IMR-90 (cell line): ENCODE data around the gene ELP4. TPM values are rescaled to one million over a fixed set of nuclear protein-coding genes. Genes with fewer than 3 reads are reported as not detected.

Source experiments
- ATAC-seq: fragments of 200-7000 bp; cut with Tn5 transposase; 2 replicates; pipeline ENCODE4 v1.9.1; 2020; ENCODE audit warnings: low read depth, mild to moderate bottlenecking, moderate library complexity
- BruUV-seq: library from RNA; stranded (reverse); fragments of 400-500 nt; replicated peaks from 2 replicates; lab custom pipeline; 2021; lab: Mats Ljungman, UMichigan
- CTCF ChIA-PET: fragments of 300-600 bp; formaldehyde crosslinking; extraction: SDS; loops from one replicate; lab custom pipeline; 2021; ENCODE audit warnings: antibody characterized with exemption; lab: Yijun Ruan, JAX
- POLR2A ChIA-PET: fragments of 300-600 bp; sonication (Branson Sonifier 250); formaldehyde crosslinking; loops from one replicate; lab custom pipeline; 2022; ENCODE audit warnings: antibody characterized with exemption; ENCODE audit not compliant: unreplicated experiment; lab: Charles Lee
- DNase-seq: peaks from one replicate; pipeline ENCODE4 v3.0.0; 2013
- H2AFZ ChIP-seq: replicated peaks from 2 replicates; pipeline ENCODE3; 2013; ENCODE audit warnings: low read length, mild to moderate bottlenecking; ENCODE audit not compliant: poor library complexity
- H2AK5ac ChIP-seq: 2 replicates; pipeline ENCODE4 v1.6.1; 2013; ENCODE audit warnings: low read depth, low read length, inconsistent platforms
- H2AK9ac ChIP-seq: replicated peaks from 2 replicates; pipeline ENCODE3; 2013; ENCODE audit warnings: mild to moderate bottlenecking, low read depth, low read length, moderate library complexity; ENCODE audit not compliant: poor library complexity
- H2BK120ac ChIP-seq: 2 replicates; pipeline ENCODE4 v1.6.1; 2013; ENCODE audit warnings: low read depth, low read length, inconsistent platforms
- H2BK15ac ChIP-seq: 3 replicates; pipeline ENCODE4 v1.6.1; 2013; ENCODE audit warnings: low read depth, low read length, inconsistent platforms
- H2BK20ac ChIP-seq: 2 replicates; pipeline ENCODE4 v1.6.1; 2013; ENCODE audit warnings: low read depth, mild to moderate bottlenecking, inconsistent platforms, low read length, moderate library complexity
- H2BK5ac ChIP-seq: 2 replicates; pipeline ENCODE4 v1.6.1; 2013; ENCODE audit warnings: mild to moderate bottlenecking, low read depth, low read length, inconsistent platforms; ENCODE audit not compliant: poor library complexity, severe bottlenecking
- H3K14ac ChIP-seq: replicated peaks from 2 replicates; pipeline ENCODE4 v1.6.1; 2013; ENCODE audit warnings: low read depth, low read length, inconsistent platforms
- H3K18ac ChIP-seq: 2 replicates; pipeline ENCODE4 v1.6.1; 2013; ENCODE audit warnings: low read depth, low read length, control low read depth
- H3K23ac ChIP-seq: 2 replicates; pipeline ENCODE4 v1.6.1; 2013; ENCODE audit warnings: low read depth, low read length, inconsistent platforms
- H3K27ac ChIP-seq: 2 replicates; pipeline ENCODE4 v1.5.1; 2013; ENCODE audit warnings: mild to moderate bottlenecking, control low read depth, low read length; ENCODE audit not compliant: insufficient read depth
- H3K27me3 ChIP-seq: 2 replicates; pipeline ENCODE4 v1.6.1; 2013; ENCODE audit warnings: low read length; ENCODE audit not compliant: control insufficient read depth, insufficient read depth
- H3K36me3 ChIP-seq: 2 replicates; pipeline ENCODE4 v1.6.1; 2013; ENCODE audit warnings: low read length, mixed read lengths; ENCODE audit not compliant: control insufficient read depth, insufficient read depth
- H3K4ac ChIP-seq: 2 replicates; pipeline ENCODE4 v1.6.1; 2013; ENCODE audit warnings: low read depth, low read length, inconsistent platforms
- H3K4me1 ChIP-seq: 2 replicates; pipeline ENCODE4 v1.6.1; 2013; ENCODE audit warnings: low read length, mixed read lengths; ENCODE audit not compliant: control insufficient read depth, insufficient read depth
- H3K4me2 ChIP-seq: 2 replicates; pipeline ENCODE4 v1.6.1; 2013; ENCODE audit warnings: low read depth, mild to moderate bottlenecking, control low read depth, low read length, moderate library complexity
- H3K4me3 ChIP-seq: 2 replicates; pipeline ENCODE4 v1.5.1; 2013; ENCODE audit warnings: low read depth, mild to moderate bottlenecking, control low read depth, low read length, moderate library complexity; ENCODE audit not compliant: insufficient read depth
- H3K56ac ChIP-seq: 2 replicates; pipeline ENCODE4 v1.6.1; 2013; ENCODE audit warnings: low read length, inconsistent platforms; ENCODE audit not compliant: insufficient read depth; ENCODE audit errors: extremely low read depth
- H3K79me1 ChIP-seq, 2 experiments: 2 replicates each; pipeline ENCODE4 v1.6.1; 2013; ENCODE audit warnings: low read length in 2 of 2, inconsistent platforms in 1 of 2, low read depth in 1 of 2
- H3K9ac ChIP-seq: 2 replicates; pipeline ENCODE4 v1.6.1; 2013; ENCODE audit warnings: low read depth, low read length, control low read depth
- H3K9me1 ChIP-seq: 2 replicates; pipeline ENCODE4 v1.6.1; 2013; ENCODE audit warnings: low read length, inconsistent platforms; ENCODE audit not compliant: insufficient read depth
- H3K9me3 ChIP-seq: 2 replicates; pipeline ENCODE4 v1.6.1; 2013; ENCODE audit warnings: low read length; ENCODE audit not compliant: control insufficient read depth, insufficient read depth
- H4K20me1 ChIP-seq: 2 replicates; pipeline ENCODE4 v1.6.1; 2013; ENCODE audit warnings: low read length, inconsistent platforms; ENCODE audit not compliant: insufficient read depth
- H4K5ac ChIP-seq: 2 replicates; pipeline ENCODE4 v1.6.1; 2013; ENCODE audit warnings: mild to moderate bottlenecking, low read depth, low read length, control low read depth
- H4K8ac ChIP-seq, 2 experiments: 2 replicates each; pipeline ENCODE4 v1.6.1; 2013; ENCODE audit warnings: low read depth in 2 of 2, low read length in 2 of 2, control low read depth in 1 of 2, inconsistent platforms in 1 of 2
- H4K91ac ChIP-seq: 2 replicates; pipeline ENCODE4 v1.6.1; 2013; ENCODE audit warnings: low read depth, low read length, inconsistent platforms; ENCODE audit not compliant: insufficient read depth
- BHLHE40 ChIP-seq: fragments of 150-350 bp; IDR thresholded peaks from 2 replicates; pipeline ENCODE4 v1.6.1; 2016; ENCODE audit warnings: mild to moderate bottlenecking, low read depth, low read length
- CEBPB ChIP-seq: IDR thresholded peaks from 2 replicates; pipeline ENCODE4 v1.6.1; 2012; ENCODE audit warnings: low read depth, low read length, improper control_type of control experiment
- CHD1 ChIP-seq: IDR thresholded peaks from 2 replicates; pipeline ENCODE4 v1.6.1; 2012; ENCODE audit warnings: low read depth, low read length, improper control_type of control experiment
- FOS ChIP-seq: fragments of 150-350 bp; IDR thresholded peaks from 2 replicates; pipeline ENCODE4 v1.6.1; 2016; ENCODE audit warnings: low read depth, low read length
- MAFK ChIP-seq: IDR thresholded peaks from 2 replicates; pipeline ENCODE4 v1.6.1; 2012; ENCODE audit warnings: low read depth, low read length, improper control_type of control experiment
- MAZ ChIP-seq: IDR thresholded peaks from 2 replicates; pipeline ENCODE4 v1.6.1; 2012; ENCODE audit warnings: low read depth, mild to moderate bottlenecking, low read length, improper control_type of control experiment, moderate library complexity, borderline replicate concordance
- MXI1 ChIP-seq: IDR thresholded peaks from 2 replicates; pipeline ENCODE4 v1.6.1; 2012; ENCODE audit warnings: low read depth, mild to moderate bottlenecking, low read length, moderate library complexity, borderline replicate concordance
- NFE2L2 ChIP-seq: fragments of 150-350 bp; IDR thresholded peaks from 2 replicates; pipeline ENCODE4 v1.6.1; 2016; ENCODE audit warnings: low read depth, mild to moderate bottlenecking, low read length
- RAD21 ChIP-seq: IDR thresholded peaks from 2 replicates; pipeline ENCODE4 v1.6.1; 2012; ENCODE audit warnings: low read length, improper control_type of control experiment
- RCOR1 ChIP-seq: IDR thresholded peaks from 2 replicates; pipeline ENCODE4 v1.6.1; 2012; ENCODE audit warnings: mild to moderate bottlenecking, low read length, improper control_type of control experiment; ENCODE audit not compliant: insufficient replicate concordance
- RFX5 ChIP-seq: IDR thresholded peaks from 2 replicates; pipeline ENCODE4 v1.8.0; 2012; ENCODE audit warnings: low read depth, mild to moderate bottlenecking, low read length, moderate library complexity
- WGBS, 2 experiments: methylation state at CpG; one replicate each; pipeline versions ENCODE4 v1.1.5 to v1.1.7; 2013; ENCODE audit warnings: missing lambda C conversion rate in 2 of 2; ENCODE audit not compliant: insufficient read length in 1 of 2; ENCODE audit errors: extremely low coverage in 2 of 2; 5-methylcytosine and 5-hydroxymethylcytosine counted together
- dilution Hi-C: fragments of 300-500 bp; cut with HindIII; formaldehyde crosslinking; loops from one replicate; pipeline ENCODE4 v1.14.3; 2018; ENCODE audit warnings: low sequenced_read_pairs; ENCODE audit not compliant: unreplicated experiment
- in situ Hi-C: fragments of 300-500 bp; cut with MboI; formaldehyde crosslinking; loops from 3 replicates; pipeline ENCODE4 v1.14.3; 2019; ENCODE audit warnings: low sequenced_read_pairs, inconsistent platforms, mixed read lengths
- intact Hi-C: fragments of 100-400 bp; cut with micrococcal nuclease; formaldehyde crosslinking; loops from 2 replicates; pipeline ENCODE4 v1.10.0; 2022
- polyA plus RNA-seq, 3 experiments: library from polyadenylated mRNA; depleted of rRNA; stranded (reverse); fragments of >200 nt; gene quantifications; 2 replicates each; pipeline ENCODE4 v1.2.3, GENCODE V29; 2012; ENCODE audit warnings: low replicate concordance in 1 of 3
- total RNA-seq: library from RNA; depleted of rRNA; stranded (reverse); fragments of >200 nt; gene quantifications from 2 replicates; pipeline ENCODE4 v1.2.3, GENCODE V29; 2012
- TF ChIP-seq, protein P1 (sequence below): fragments of 150-350 bp; IDR thresholded peaks from 2 replicates; pipeline ENCODE4 v1.6.1; 2016; ENCODE audit warnings: low read depth, mild to moderate bottlenecking, low read length, moderate library complexity, borderline replicate concordance

ELP4 gene
- total and polyA plus RNA-seq, 2 of the 4 experiments (the other 2 are of a cell fraction) = 8.4 to 20.4 TPM

DNA sequence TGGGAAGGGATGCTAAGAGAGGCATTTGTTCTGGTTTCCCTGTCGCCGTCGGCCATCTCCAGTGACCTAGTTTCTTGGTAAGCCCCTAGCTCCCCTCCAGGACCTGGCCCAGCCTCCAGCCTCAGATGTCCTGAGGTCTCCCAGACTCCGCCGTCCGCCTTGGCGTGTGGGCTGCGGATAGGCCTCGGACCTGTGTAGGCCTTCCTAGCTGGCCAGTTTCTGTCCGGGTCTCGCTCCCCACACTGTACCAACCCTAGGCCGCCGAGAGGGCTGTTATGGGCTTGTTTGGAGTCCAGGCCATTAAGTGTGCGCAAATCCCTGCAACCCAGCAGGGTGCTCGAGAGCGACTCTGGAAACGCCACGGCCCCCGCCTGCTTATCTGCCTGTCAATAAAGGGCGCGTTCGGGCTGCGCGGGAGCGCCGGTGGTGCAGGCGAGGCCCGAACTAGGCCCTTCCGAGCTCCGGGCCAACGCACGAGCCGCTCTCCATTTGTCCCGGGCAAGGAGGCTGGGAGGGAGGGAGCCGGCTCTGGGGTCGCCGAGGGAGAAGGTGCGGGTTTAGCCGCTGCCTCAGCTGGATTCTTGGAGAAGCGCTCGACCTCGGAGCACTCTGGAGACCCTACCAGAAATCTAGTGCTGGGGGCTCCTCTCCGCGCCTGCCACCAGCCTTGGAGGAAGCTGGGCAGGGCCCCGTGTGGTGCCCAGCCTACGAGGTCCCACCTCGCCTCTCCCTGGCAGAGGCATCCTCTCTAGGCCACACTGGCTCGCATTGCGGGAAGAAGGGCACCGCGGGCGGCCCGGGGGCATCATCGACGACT, 310.3 kb downstream of the ELP4 start (continued):
- TF ChIP-seq, protein P1, sequence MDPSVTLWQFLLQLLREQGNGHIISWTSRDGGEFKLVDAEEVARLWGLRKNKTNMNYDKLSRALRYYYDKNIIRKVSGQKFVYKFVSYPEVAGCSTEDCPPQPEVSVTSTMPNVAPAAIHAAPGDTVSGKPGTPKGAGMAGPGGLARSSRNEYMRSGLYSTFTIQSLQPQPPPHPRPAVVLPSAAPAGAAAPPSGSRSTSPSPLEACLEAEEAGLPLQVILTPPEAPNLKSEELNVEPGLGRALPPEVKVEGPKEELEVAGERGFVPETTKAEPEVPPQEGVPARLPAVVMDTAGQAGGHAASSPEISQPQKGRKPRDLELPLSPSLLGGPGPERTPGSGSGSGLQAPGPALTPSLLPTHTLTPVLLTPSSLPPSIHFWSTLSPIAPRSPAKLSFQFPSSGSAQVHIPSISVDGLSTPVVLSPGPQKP = no peak
- TF ChIP-seq RCOR1 = no peak

DNA sequence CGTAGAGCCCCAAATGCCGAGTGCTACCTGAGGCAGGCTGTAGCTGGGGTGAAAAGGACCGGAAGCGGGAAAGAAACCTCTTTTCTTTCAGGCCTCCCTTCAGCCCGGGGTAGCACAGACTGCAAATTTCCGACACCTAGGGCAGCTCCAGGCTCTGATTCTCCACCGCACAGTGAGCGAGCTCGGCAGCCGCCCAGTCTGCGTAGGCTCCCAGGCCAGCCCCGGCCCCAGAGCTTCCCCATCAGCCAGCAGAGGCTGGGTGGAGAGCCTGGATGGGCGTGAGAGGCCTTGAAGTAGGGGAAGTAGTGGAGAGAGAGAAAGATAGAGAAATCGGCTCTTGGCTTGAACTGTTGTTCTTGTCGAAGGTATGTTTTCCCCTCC, 310.9 kb downstream of the ELP4 start:
- H2BK5ac ChIP-seq = no peak overlapping the region
- no peak overlapping the region for H3K4me3 ChIP-seq
- no peak for TF ChIP-seq RAD21
- no peak for TF ChIP-seq RCOR1
- no peak for TF ChIP-seq MAFK
- TF ChIP-seq BHLHE40 = no peak
- TF ChIP-seq CHD1 = no peak
- no peak for TF ChIP-seq MAZ
- no peak for TF ChIP-seq FOS
- no peak for TF ChIP-seq CEBPB
- no peak for TF ChIP-seq MXI1
- no peak for TF ChIP-seq RFX5
- no peak for TF ChIP-seq NFE2L2
- no peak overlapping the region for H4K91ac ChIP-seq
- DNase-seq (no peak), ATAC-seq (no peak)
- H3K27me3 ChIP-seq = peaks cover 97% of the 10 kb centered on the region
- intact Hi-C loops (no loop called here), in situ Hi-C loops (no loop called here), dilution Hi-C loops (no loop called here)
- H4K20me1 ChIP-seq = no peaks in the 10 kb centered on the region; the same call in 1 of the 2 replicates
- no peak overlapping the region for H2BK15ac ChIP-seq
- no peak overlapping the region for H4K8ac ChIP-seq
- no peak overlapping the region for H3K23ac ChIP-seq
- H3K4me1 ChIP-seq = no peaks in the 10 kb centered on the region; the same call in 1 of the 2 replicates
- no TSS peak for BruUV-seq
- no peak overlapping the region for H2AFZ ChIP-seq
- no peak overlapping the region for H3K56ac ChIP-seq
- H3K9me1 ChIP-seq = no peaks in the 10 kb centered on the region
- H3K79me1 ChIP-seq = no peaks in the 10 kb centered on the region
- ChIA-PET CTCF (no interaction called here), POLR2A (no interaction called here)
- H3K4ac ChIP-seq = no peak overlapping the region
- H2AK9ac ChIP-seq = peak overlapping the region; percentile 39
- H3K9ac ChIP-seq = no peak overlapping the region
- no peak overlapping the region for H3K14ac ChIP-seq
- H2BK20ac ChIP-seq = no peak overlapping the region
- peaks cover 27% of the 10 kb centered on the region for H3K9me3 ChIP-seq
- H3K36me3 ChIP-seq = no peaks in the 10 kb centered on the region
- no peak overlapping the region for H2BK120ac ChIP-seq
- no peak overlapping the region for H2AK5ac ChIP-seq
- WGBS, 2 experiments = 0% methylated on average over 1 of the region's 15 CpGs; no CpG with 5 or more reads in 1 of the 2 experiments
- no peak overlapping the region for H3K27ac ChIP-seq
- no peak overlapping the region for H4K5ac ChIP-seq
- H3K18ac ChIP-seq = no peak overlapping the region
- H3K4me2 ChIP-seq = no peak overlapping the region
